ENCODE measurements around the gene TNFRSF9. TPM values are rescaled to one million over a fixed set of nuclear protein-coding genes. Genes with fewer than 3 reads are reported as not detected.
"Not testable (repeated sequence)": the region's sequence is repeated elsewhere in the genome, so short reads cannot be mapped to it uniquely, and the experiment has no call there.

Gene TNFRSF9
- total RNA-seq, 1 donor from 2014 or later, result 0.05 TPM

DNA sequence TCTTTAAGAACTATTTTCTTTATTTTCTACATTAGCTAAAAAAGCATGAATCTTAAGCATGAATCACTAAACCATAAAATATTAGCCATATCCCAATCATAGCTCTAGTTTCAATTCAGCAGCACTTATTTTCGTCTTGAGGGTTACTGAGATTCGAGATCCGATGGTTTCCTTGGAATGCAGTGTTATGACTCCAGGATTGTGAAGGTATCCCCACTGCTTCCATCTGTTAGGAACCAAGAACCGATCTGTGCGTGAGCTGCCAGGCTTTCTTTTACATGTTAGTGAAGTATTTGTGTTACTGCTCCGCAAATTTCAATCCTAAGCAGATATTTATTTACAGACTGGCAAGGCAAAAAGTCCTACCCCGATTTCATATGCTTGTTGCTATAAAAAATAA lies 18.8 kb downstream of the TNFRSF9 start:
- DNase-seq (ENCODE audit: low read depth), result peak; percentile 59

DNA sequence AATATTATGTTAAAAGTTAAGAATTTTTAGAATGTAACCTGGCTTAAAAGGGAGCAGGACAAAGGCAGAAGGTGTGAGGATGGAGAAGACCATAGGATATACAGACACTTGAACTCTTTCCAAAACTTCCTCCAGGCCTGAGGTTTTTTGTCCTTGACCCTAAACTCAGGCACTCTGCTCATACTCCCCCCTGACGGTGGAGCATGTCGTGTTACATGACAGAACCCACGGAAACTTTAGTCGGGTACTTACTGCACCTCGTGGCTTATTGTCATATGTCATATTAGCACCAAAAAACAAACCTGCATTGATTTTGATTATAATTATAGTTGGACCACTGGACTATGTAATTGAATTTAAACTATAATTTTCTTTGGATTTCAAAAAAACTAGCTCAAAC lies 20.8 kb downstream of the TNFRSF9 start:
- no peak for DNase-seq (ENCODE audit: low read depth)

DNA sequence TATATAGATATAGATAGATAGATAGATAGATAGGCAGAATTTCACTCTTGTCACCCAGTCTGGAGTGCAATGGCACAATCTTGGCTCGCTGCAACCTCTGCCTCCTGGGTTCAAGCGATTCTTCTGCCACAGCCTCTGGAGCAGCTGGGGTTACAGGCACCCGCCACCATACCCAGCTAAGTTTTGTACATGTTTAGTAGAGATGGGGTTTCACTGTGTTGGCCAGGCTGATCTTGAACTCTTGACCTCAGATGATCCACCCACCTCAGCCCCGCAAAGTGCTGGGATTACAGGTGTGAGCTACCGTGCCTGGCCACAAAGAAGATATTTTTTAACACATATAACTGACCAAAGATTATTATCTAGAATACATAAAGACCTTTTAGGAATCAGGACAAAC lies 22.7 kb downstream of the TNFRSF9 start:
- DNase-seq (ENCODE audit: low read depth), result not testable (repeated sequence)

DNA sequence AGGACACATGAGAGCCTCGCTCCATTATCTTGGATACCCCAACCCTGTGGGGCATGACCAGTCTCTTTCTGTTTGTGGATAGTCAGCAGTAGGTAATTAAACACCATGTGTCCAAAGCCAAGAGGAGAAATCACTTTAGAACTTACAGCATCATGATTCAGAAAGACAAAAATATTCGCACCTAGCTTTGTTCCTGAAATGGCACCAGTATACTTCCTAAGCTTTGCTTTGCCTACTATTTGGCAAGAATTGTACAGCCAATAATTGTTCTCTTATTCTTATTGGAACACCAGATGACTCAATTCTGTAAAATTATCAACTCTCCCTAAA lies 24.2 kb downstream of the TNFRSF9 start:
- DNase-seq (ENCODE audit: low read depth), result peak; percentile 58

DNA sequence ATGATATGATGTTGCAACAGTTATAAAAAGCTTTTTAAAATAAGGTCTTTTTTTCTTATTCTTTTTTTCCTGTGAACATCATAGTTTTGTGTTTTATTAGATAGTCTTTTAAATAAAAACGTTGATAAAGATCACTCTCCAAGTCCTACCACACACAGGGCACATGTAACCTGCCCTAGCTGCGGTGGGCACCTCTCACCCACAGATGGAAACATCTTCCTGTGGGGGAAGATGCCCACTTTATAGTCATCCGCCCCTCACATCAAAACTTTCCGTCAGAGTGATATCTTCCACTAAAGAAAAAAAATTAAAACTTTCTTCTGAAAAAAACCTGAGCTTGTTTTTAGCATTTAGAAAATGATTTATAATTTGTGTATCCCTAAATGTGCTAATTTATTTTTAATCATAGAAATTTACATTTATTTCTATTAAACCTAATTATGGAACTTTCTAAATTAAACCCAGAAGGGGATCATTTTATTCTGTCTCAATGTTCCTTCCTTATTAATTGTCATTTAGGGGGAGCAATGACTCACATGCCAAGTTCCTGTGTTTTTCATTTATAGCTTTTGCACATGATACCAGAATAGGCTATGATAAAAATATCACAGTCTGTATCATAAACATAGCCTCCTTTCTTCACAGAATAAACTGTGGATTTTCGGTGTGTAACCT lies 24.7 kb downstream of the TNFRSF9 start:
- no peak for DNase-seq (ENCODE audit: low read depth)

DNA sequence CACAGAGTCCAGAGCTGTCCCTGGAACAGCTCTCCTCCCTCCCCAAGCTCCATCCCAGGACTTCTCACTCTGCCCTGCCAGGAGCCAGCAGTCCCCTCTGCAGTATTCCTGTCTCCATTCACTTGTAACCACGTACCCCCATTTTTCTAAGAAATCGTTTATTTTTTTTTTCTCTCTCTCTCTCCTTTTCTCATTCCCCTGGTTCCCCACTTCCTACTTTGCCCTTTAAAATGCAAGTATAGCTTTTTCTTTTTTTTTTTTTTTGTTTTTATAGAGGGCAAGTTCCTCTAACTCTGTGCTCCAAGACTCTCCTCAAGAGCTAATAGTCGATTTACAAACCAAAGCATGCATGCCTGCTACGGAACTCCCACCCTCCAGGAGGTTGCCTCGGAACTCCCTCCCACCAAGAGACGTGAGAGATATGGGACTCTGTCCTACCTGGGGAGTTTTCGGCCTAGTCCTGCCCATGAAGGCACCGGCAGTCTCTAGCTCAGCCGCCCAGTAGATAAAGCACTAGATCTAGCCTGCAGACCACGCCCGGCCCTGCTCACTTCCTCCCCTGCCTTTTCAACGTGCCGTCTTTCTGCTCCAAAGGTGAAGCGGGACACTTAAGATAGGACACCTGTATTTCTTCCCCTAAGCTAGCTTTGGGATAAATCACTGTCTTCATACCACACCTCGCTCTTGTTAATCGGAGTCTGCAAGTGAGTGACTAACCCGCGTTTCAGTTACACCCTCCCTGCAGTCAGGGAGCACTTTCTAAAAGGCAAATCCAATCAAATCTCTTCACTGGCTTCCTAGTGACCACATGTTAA lies 27.7 kb downstream of the TNFRSF9 start:
- DNase-seq (ENCODE audit: low read depth), result no peak

DNA sequence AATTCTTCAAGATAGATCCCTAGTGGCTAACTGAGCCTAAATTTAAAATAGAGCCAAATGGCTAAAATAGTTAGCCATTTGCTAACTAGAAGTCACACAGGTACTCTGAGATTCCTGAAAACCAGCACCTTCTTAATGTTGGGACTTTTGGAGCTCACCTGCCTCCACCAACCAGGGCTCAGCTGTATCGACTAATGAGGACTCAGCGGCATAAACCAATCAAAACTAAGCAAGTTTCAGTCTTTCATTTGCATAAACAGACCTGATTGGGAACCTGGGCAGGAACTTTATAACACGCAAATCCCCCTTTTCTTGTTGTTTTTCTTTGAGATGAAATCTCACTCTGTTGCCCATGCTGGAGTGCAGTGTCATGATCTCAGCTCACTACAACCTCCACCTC lies 28.5 kb downstream of the TNFRSF9 start:
- no peak for DNase-seq (ENCODE audit: low read depth)

DNA sequence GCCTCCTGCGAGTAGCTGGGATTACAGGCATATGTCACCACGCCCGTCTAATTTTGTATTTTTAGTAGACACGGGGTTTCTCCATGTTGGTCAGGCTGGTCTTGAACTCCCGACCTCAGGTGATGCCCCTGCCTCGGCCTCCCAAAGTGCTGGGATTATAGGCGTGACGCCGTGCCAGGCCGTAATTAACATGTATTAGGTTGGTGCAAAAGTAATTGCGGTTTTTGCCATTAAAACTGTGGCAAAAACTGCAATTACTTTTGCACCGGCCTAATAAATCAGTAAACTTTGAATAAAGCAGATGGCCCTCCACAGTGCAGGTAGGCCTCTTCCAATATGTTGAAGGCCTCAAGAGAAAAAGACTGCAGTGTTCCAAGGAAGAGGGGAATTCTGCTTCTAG lies 35.4 kb downstream of the TNFRSF9 start:
- DNase-seq (ENCODE audit: low read depth), result no peak

DNA sequence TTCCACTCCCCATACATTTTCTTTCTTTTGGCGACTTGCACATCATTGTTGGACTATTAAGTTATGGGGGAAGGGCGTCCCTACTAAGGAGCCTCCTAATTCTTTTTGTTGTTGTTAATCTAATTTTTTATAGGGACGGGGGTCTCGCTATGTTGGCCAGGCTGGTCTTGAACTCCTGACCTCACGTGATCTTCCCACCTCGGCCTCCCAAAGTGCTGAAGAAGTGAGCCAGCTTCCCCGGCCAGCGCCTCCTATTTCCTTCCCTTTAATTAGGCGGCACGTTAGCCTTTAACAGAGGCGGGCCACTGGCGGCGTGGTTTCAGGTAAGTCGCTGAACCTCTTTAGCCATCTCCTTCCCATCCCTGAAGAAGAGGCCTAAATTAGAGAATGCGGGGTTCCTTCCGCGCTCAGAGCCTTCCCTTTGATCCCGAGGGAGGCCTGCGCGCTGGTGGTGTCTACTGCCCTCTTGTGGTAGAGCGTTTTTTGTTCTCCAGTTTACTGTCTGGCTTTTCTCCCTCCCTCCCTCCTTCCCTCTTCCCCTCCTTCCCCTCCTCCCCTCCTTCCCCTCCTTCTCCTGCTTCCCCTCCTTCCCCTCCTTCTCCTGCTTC lies 38.1 kb downstream of the TNFRSF9 start:
- DNase-seq (ENCODE audit: low read depth), result peak; percentile 81

DNA sequence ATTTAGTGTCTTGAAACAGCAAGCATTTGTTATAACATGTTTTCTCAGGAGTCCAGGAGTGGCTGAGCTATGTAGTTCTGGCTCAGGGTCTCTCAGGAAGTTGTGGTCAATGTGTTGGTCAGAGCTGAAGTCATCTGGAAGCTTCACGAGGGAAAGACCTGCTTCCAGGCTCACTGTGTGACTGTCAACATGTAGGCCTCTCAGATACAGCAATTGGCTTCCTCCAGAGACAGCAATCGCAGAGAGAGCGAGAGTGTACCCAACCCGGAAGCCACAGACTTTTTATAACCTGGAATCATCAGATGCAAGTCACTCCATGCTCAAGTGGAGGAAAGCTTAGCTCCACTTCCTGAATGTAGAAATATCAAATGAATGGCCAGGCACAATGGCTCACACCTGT lies 40.9 kb downstream of the TNFRSF9 start:
- peak; percentile 59 for DNase-seq (ENCODE audit: low read depth)

DNA sequence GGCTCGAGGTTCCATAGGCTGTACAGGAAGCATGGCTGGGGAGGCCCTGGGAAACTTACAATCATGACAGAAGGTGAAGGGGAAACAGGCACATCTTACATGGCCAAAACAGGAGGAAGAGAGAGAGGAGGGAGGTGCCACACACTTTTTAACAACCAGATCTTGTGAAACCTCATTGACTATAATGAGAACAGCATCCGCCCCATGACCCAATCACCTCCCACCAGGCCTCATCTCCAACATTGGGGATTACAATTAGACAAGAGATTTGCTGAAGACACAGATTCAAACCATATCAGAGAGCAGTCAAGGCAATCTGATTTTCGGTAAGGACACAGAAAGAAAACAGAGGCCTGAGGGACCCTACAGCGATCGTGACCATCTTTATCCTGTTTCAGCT lies 41.7 kb downstream of the TNFRSF9 start:
- DNase-seq (ENCODE audit: low read depth), result no peak

DNA sequence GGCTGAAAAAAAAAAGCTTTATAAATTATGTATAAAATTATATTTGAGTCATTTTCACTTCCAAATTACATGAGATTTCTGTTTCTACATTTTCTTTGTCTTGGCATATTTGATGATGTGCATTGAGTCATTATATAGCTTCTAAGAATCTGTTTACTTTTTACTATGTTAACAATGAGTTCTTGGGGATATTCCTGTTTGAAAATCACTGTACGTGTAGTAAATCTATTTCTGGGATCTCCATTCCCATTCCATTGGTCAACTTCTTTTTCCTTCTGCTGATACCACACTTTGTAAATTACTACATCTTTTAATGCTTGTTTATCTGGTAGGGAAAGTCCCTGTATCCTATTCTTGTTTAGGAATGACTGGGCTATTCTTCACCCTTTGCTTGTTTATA lies 43.6 kb downstream of the TNFRSF9 start:
- DNase-seq (ENCODE audit: low read depth), result no peak

DNA sequence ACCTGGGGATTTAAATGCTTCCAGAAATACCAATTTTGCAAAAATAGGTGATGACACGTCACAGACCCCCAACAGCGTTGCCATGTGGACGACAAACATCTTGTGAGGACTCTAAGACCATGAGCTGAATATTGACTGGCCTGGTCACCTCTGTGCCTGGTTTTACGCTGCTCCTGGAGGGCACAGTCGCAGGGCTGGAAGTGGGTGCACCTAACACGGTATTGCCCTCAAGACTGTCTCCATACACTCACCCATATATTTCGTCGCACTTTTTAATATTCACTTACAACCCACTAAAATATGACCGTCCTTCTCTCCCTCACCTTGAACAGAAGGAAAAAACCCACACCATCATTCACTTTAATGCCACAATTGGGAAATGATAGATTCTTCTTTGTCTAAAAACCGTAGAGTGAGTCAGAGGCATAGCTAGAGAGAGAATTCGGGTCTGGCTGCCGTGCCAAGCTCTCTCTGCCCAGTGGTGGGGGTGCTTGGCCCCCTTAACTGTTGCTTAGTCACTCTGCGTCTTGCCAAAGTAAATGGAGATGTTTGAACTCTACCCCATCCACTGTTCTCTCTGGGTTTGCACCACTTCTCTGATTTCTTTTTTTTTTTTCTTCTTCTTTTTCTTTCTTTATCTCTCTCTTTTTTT lies 47.0 kb downstream of the TNFRSF9 start:
- DNase-seq (ENCODE audit: low read depth), result peak; percentile 65

DNA sequence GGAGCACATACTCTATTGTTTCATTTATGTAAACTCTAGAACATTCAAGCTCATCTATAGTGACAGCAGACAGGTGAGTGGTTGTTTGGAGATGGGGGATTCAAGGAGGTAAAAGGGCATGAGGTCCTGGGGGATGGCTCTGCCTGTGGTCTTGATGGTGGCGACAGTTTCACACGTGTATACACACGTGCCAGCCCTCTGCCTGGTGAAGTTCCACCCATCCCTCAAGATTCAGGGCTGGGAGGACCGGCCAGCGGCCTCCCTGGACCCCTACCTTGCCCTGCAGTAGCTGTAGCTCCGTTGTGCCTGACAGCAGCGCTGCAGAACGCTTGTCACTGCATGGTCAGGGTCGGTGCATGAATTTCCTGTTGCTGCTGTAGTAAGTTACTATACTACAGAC lies 48.8 kb downstream of the TNFRSF9 start:
- no peak for DNase-seq (ENCODE audit: low read depth)

DNA sequence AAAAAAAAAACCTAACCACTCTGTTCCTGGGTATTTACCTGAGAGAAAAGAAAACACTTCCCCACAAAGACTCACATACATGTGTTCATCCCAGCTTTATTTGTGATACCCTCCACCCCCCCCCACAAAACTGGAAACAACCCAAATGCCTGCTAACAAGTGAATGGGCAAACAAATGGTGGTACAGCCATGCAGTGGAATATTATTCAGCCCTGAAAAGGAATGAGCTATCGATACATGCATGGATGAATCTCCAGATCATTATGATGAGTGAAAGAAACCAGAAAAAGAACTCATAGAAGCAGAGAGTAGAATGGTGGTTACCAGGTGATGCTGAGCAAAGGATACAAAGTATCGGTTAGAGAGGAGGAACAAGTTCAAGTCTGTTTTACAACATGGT lies 49.8 kb downstream of the TNFRSF9 start:
- DNase-seq (ENCODE audit: low read depth), result no peak

DNA sequence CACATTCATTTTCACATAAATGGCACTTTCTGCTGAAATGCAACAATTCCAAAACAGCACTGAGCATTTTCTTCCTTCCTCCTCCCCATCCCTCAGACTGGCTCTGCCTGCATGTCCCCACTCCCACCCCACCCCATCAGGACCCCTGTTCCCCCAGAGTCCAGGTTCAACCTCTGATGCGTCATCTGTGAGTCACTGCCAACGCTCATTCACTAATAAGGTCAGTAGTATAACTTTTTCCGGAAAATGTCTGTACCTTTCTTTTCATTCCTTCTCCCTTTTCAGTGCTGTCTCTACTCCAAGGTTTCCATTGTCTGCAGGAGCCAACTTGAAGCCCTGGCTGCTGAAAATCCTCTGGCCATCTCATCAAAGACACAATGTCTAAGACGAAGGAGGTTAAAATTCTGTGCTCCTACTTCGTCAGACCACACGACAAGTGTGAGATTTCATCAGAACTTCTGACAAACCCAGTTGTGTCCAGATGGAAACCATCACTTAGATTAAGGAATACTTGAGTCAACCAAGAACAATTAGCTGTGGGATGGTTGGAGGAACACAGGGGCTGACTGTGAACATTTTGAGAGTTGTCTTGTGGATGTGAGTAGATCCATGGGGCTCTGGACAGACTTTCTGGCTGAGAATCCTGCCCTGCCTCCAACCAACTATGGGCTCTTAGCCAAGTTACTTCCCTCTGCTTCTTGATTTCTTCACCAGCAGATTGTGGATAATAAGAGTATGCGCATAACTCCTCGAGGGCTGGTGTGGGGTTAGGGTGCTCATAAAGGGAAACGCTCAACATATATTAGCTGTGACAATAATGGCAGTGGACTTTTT lies 52.2 kb downstream of the TNFRSF9 start:
- DNase-seq (ENCODE audit: low read depth), result no peak

DNA sequence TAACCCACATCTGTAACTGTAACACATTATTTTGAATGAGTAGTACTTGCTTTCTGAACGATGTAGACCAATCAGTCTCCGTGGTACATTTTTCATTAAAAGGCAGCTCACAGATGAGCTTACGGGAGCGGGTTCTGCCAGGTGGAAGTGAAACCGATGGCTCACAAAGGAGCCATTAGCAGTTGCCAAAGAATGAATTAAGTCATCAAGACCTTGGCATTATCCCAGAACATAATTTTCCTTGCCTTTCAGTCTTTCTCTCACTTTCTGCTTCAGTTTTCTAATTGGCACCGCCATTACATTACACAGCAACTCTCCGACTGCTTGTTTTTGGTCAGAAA lies 54.3 kb downstream of the TNFRSF9 start:
- no peak for DNase-seq (ENCODE audit: low read depth)

DNA sequence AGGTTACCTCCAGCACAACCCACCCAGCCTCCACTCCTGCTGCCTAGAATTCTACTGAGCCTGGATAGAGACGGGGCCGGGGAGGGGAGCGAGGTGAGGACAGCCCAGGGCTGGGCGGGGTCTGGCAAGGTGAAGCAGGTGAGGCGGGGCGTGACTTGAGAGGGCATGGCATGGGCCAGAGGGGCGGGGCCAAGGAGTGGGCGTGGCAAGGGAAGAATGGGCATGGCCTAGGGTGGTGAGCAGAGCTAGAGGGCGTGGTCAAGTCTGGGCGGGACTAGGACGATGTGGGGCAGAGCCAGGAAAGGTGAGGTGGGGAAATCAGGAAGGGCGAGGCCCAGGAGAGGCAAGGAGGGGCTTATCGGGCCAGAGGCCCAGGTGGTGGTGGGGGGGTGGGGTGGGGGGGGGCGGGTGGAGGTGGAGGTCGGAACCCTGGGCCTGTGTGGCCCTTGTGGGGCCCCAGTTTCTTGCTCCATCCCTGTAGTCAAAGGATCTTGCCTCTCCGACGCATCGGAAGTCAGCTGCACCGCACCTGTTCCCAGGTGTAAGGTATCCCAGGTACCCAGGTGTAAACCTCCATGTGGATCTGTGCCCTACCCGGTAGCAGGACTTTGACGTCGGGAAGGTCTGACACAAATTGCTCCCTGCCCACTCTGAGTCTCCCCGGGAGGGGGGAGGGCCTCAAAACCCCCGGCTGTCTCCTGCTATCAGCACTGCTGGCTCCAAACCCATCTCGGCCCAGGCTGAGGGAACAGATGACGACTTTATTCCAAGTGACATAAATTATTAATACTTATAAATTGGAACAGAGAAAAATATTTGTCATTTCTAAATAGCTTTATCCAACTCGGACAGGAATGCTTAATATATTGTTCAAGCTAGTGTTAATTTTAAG lies 54.9 kb downstream of the TNFRSF9 start:
- no peak for DNase-seq (ENCODE audit: low read depth)

DNA sequence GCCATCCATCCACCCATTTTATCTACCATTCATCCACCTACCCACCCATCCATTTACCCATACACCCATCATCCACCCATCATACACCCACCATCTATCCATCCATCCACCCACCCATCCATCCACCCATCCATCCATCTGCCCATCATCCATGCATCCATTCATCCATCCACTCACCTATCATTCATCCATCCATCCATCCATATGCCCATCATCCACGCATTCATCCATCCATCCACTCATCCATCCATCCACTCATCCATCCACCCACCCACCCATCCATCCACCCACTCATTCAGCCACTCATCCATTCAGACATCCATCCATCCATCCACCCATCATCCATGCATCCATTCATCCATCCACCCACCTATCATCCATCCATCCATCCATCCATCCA lies 55.9 kb downstream of the TNFRSF9 start:
- no peak for DNase-seq (ENCODE audit: low read depth)

DNA sequence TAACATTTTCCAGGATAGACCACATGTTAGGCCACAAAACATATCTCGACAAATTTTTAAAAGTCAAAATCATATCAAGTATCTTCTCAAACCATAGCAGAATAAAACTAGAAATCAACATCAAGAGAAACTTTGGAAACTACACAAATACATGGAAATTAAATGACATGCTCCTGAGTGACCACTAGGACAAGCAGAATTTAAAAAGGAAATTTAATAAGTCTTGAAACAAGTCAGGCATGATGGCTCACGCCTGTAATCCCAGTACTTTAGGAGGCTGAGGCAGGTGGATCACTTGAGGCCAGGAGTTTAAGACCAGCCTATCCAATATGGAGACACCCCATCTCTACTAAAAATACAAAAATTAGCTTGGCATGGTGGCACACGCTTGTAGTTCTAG lies 61.4 kb downstream of the TNFRSF9 start:
- DNase-seq (ENCODE audit: low read depth), result no peak

All from myocyte (in vitro differentiated cells).